Neural cell (in vitro differentiated cells): Measurements from ENCODE around the gene MYO5A.

Experiments used
- RAD21 ChIP-seq: fragments of 450-650 bp; conservative IDR thresholded peaks from 2 replicates; pipeline ENCODE4 v1.6.1; 2014; ENCODE audit warnings: antibody characterized with exemption, mild to moderate bottlenecking, moderate library complexity
- SMC3 ChIP-seq: fragments of 450-650 bp; conservative IDR thresholded peaks from 2 replicates; pipeline ENCODE4 v1.6.1; 2014; ENCODE audit warnings: antibody characterized with exemption, mild to moderate bottlenecking, moderate library complexity; ENCODE audit not compliant: poor library complexity
- TAF1 ChIP-seq: IDR thresholded peaks from 2 replicates; pipeline ENCODE4 v1.6.1; 2012; ENCODE audit warnings: low read depth
- TF ChIP-seq, protein P1 (sequence below): fragments of 450-650 bp; IDR thresholded peaks from 2 replicates; pipeline ENCODE4 v1.5.1; 2014; ENCODE audit warnings: antibody characterized with exemption, mild to moderate bottlenecking, moderate library complexity; ENCODE audit not compliant: poor library complexity, severe bottlenecking

GRCh38 chr15:52422001-52422400 lies 106.7 kb downstream of the MYO5A start:
- TF ChIP-seq TAF1 (no peak), RAD21 (no peak), SMC3 (no peak)
- TF ChIP-seq, protein P1, sequence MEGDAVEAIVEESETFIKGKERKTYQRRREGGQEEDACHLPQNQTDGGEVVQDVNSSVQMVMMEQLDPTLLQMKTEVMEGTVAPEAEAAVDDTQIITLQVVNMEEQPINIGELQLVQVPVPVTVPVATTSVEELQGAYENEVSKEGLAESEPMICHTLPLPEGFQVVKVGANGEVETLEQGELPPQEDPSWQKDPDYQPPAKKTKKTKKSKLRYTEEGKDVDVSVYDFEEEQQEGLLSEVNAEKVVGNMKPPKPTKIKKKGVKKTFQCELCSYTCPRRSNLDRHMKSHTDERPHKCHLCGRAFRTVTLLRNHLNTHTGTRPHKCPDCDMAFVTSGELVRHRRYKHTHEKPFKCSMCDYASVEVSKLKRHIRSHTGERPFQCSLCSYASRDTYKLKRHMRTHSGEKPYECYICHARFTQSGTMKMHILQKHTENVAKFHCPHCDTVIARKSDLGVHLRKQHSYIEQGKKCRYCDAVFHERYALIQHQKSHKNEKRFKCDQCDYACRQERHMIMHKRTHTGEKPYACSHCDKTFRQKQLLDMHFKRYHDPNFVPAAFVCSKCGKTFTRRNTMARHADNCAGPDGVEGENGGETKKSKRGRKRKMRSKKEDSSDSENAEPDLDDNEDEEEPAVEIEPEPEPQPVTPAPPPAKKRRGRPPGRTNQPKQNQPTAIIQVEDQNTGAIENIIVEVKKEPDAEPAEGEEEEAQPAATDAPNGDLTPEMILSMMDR, result no peak
